HG03457 (cell line): ENCODE data around the gene CES4A.
"Not testable (repeated sequence)": the region's sequence is repeated elsewhere in the genome, so short reads cannot be mapped to it uniquely, and the experiment has no call there.

Experiments used
- ATAC-seq: cut with Tn5 transposase; IDR thresholded peaks from one replicate; pipeline ENCODE4 v1.9.1; 2021; ENCODE audit warnings: moderate number of reproducible peaks; ENCODE audit not compliant: unreplicated experiment

The CES4A gene

DNA sequence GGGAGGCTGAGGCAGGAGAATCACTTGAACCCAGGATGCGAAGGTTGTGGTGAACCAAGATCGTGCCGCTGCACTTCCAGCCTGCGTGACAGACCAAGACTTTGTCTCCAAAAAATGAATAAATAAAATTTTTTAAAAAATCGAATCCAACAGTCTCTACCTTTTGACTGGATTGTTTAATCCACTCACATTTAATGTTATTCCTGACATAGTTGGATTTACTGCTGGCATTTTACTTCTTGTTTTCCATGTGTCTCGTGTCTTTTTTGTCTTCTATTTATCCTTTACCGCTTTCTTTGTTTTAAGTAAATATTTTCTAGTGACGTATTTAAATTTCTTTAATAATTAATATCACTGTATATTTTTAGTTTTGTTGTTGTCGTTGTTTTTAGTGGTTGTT, 5.4 kb upstream of the CES4A start:
- ATAC-seq = no peak

DNA sequence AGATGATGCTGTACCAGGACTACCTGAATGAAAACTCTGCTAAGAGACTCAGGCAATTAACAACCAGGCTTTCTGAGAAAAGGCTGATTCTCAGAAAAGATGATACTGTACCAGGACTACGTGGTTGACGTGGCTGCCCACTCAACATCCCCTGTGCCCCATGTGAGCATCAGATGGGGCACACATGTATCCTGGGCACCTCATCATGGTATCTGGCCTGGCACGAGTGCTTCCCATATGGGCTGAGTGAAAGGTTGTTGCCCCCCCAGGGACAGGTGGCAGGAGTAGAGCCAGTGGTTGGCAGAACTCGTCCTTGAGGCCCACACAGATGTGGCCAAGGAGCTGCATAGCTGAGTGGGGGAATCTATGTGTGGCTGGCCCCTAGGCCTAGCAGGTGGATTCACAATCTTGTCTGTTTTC, 3.5 kb upstream of the CES4A start:
- no peak for ATAC-seq

DNA sequence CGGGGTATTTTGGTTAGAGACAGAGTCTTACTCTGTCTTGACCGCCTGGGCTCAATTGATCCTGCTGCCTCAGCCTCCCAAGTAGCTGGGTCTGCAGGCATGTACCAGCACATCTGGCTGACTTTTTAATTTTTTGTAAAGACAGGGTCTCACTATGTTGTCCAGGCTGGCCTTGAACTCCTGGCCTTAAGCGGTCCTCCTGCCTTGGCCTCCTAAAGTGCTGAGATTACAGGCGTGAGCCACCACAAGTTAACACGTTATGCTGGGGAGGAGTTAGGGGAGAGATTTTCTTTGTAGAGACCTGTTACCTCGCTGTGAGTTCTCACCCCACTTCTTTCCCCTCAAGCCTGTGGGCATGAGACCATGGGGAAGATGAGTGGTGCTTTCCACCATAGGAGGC, 1.8 kb upstream of the CES4A start:
- no peak for ATAC-seq

DNA sequence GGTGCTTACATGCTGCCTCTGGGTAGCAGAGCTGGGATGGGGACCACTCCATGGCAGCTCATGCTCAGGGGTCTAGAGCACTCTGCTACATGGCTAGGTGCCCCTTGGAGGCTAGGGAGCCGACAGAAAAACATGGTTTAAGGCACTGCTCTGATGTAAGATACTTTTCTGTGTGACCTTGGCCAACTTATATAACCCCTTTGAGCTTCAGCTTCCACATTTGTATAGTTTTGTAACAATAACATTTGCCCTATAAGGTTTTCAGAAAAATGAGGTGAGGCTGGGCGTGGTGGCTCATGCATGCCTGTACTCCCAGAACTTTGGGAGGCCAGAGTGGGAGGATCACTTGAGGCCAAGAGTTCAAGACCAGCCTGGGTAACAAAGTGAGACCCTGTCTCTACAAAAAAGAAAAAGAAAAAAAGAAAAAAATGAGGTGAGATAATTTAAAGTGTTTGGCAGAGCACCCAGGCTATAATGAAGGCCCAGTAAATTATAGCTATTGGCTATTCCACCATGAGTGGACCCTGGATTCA, 3.2 kb downstream of the CES4A start:
- no peak for ATAC-seq

DNA sequence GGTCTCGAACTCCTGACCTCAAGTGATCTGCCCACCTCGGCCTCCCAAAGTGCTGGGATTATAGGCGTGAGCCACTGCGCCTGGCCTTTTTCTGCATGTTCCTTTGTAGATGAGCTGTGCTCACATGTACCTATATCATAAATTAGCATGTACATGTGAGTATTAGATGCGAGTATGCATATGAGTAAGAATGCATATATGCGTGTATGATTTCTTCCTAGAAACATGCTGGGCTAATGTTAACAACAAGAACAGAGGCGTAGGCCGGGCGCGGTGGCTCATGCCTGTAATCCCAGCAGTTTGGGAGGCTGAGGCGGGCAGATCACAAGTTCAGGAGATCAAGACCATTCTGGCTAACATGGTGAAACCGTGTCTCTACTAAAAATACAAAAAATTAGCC, 5.2 kb downstream of the CES4A start:
- not testable (repeated sequence) for ATAC-seq

DNA sequence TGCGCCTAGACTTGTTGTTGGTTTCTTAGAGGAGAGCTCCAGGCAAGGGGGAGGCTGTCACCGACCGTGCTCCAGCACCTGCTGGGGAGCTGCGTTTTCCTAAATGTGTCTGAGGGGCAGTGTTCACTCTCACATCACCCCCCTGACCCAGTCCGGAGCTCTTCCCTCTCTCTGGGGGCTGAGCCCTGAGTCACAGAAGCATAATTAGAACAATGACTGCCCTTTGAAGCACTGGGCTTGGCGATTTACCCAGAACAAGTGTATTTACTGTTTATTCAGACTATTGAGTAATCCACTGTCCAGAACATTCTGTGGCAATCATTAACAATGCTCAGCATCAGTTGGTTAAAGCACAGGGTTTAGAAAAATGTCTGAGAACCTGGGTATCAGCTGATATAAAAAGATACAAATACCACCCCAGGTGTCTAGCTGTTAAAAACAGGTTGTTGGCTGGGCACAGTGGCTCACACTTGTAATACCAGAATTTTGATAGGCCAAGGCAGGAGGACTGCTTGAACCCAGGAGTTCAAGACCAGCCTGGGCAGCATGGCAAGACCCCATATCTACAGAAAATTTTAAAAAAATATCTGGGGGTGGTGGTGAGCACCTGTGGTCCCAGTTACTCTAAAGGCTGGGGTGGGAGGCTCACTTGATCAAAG, 8.1 kb downstream of the CES4A start:
- ATAC-seq = no peak

DNA sequence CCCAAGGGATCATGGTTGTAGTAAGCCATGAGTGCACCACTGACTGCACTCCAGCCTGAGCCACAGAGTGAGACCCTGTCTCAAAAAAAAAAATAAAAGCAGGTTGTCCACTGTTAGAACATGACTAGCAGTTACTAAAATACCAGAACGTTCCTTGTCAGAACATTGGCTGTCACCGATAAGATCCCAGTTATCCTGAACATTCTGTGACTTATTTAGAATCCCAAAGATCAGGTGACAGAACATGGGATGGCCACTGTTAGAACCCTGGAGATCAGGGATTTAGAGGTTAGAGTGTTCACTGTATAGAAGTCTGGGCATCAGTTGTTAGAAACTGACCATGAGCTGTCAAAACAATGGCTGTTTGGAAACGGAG, 8.6 kb downstream of the CES4A start:
- ATAC-seq = no peak

DNA sequence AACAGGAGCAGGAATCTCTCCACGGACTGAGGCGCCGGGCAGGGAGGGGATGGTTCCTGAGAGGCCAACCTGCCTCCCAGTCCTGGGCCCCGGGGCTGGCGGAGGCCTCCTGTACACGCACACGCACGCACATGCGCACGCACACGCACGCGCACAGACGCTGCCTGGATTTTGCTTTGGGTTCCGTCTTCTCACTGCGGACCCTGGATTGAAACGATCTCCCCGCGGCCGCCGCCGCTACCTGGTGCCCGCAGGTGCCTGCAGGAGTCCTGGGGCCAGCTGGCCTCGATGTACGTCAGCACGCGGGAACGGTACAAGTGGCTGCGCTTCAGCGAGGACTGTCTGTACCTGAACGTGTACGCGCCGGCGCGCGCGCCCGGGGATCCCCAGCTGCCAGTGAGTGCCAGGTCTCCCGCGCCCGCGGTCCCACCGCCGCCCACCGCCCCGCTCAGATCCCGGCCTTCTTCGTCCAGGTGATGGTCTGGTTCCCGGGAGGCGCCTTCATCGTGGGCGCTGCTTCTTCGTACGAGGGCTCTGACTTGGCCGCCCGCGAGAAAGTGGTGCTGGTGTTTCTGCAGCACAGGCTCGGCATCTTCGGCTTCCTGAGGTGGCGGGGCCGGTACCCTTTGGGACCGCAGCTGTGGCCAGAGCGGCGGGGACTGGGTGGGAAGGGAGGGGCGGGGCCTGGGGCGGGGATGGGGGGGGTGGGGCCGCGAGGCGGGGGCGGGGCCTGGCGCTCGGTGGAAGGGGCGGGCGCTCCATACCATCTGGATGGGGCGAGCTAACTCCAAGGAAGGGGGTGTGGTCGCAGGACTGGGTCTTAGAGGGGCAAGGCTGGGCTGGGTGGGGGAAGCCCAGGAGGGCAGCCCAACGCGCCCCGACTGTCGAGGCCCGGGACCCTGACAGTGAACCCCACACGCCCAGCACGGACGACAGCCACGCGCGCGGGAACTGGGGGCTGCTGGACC, 12.3 kb downstream of the CES4A start:
- no peak for ATAC-seq

DNA sequence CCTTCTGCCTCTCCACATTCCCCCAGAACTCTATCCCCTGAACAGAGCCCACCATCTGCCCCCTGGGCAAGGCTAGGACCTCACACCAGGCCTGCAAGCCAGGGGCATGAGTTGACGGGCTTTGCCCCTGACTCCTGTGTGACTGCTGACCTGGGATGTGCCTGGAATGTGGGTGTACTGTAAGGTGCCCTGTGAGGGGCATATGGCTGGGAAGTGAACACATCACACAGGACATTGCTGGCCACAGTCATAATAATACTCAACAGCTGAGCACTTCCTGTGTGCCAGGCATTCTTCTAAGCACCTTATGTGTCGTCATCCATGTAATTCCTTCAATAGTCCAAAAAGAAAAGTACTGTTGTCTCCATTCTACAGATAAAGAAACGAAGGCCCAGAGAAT, 13.3 kb downstream of the CES4A start:
- no peak for ATAC-seq

DNA sequence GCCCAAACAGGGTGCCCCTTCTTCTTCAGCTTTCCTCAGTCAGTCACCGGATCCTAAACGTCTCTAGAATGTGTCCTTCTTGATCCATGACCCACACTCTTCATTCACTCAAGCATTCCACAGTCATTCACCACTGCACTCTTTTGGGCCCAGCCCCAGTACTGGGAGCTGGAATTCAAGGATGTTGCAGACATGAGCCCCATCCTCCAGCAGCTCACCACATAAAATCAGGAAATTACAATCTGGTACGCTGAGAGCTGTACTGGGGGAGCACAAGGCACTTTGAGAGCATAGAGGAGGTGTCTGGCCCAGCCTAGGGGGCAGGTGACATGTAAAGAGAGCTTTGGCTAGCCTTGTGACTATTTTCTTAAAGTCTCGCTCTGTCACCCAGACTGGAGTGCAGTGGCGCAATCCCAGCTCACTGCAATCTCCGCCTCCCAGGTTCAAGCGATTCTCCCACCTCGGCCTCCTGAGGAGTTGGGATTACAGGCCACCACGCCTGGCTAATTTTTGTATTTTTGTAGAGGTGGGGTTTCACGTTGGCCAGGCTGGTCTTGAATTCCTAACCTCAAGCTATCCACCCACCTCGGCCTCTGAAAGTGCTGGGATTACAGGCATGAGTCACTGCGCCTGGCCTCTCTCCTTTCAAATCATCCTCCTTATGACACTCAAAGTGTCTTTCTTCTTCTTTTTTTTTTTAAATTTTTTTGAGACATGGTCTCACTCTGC, 18.7 kb downstream of the CES4A start:
- ATAC-seq = no peak

DNA sequence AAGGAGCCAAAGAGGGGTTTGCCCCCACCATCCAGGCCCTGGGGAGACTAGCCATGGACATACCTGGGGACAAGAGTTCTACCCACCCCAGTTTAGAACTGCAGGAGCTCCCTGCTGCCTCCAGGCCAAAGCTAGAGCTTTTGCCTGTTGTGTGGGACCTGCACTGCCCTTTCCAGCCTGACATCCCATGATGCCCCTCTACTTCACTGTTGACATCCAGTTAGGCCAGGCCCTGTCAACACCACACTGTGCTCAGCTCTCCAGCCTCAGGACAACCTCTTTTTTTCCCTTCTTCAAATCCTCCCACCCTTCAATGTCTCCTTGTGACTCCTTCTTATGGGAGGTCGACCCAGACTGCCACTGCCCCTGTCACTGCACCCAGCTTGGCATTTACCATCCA, 20.8 kb downstream of the CES4A start:
- no peak for ATAC-seq

DNA sequence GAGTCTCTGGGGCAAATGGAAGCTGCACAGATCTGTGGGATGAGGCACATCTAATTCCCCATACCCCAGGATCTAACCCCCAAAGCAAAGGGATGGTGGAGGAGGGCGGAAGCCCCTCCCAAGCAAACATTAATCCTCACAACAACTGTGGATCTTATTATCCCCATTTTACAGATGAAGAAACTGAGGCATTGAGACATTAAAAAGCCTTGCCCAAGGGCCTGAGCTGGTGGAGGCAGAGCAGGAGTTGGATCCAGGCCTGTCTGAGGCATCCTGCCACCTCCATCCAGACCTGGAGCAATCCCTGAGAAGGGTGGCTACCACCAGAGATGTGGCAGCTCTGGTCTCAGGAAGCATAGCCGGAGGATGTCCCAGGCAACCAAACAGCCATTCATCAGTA, 22.9 kb downstream of the CES4A start:
- ATAC-seq = no peak

DNA sequence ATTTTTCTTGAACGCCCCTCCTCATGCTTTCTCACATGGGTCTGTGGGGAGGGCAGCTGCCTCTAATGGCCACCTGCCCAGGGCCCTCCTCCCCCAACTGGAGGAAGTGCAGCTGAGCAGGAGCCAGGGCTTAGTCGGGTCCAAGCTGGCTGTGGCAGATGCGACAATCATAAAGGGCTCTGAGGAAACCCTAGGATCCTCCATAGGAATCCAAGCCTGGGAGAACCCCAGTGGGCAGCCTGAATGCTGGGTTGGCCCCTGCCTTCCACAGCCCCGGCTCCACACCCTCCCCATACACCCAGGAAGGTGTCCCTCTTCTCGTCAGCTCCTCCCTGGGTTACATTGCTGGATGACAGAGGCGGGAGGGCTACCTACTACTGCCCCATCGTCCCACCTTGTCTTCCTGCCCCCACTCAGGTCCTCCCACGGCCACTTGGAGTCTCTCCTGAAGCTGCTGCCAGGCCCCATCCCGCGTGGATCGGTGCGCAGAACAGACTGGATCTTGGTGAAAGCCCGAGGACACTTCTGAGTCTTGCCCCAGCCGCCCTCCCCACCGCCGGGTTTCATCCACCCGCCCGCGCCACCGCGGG, 24.9 kb downstream of the CES4A start:
- ATAC-seq = no peak

DNA sequence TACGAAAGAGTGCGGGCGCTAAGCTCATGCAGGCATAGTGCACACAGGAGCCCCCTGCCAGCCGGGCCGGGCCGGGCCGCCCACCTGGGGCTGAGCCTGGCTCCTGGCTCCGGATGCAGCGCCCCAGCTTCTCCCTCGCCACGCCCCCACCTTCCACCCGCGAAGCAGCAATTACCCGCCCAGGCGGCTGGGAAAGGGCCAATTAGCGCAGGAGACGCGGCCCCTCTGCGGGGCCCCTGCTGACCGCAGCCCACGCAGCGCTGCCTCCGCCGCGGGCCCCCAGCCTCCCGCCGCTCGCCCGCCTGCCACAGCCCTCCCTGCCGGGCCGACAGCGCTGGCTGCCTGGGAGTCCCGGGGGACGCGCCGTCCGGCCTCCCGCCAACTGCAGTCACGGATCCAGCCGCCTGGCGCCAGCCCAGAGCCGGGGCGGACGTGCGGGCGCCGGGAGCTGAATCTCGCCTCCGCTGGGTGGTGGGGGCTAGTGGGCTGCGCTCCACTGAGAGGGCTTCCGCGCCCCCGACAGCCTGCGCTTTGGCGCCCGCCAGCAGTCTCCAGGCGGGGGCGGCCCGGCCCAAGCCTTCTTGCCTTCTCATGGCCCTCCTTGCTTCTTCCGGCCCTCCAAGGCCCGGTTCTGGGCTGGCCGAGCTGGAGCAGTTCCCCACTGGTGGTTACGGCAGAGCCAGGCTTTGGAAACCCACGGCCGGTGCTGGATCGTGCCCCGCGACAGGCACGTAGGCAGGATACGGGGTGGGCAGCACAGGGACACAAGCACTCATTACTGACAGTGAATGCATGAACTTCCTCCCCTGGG, 25.6 kb downstream of the CES4A start:
- no peak for ATAC-seq

DNA sequence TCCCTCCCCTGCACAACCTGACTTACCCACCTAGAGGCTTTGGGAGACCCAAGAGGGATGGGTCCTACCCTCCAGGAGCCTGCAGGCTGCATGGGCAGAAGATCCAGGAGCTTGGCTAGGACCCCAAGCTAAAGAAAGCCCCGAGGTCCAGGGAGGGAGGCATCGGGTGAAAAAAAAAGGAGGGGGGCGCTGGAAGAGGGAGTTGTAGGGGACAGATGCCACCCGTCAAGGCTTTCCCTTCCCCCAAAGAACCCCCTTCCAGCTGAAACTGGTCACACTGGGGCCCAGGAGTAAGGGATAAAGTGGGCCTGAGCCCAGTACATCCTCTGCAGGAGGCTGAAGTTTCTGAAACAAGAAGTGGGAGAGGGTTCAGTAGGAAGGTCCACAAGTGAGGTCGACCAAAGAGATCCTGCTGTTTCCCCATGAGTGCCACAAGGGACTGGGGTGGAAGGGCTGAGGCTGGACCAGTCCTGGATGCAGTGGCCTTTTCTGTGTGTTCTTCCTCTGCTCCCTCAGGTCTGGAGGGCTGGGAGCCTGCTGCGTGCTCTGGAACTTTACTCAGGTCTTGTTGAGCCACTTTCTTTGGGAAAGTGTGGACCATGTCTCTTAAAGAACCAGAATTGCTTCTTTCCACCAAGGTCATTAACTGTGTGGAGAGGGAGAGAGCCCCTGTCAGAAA, 26.4 kb downstream of the CES4A start:
- no peak for ATAC-seq

DNA sequence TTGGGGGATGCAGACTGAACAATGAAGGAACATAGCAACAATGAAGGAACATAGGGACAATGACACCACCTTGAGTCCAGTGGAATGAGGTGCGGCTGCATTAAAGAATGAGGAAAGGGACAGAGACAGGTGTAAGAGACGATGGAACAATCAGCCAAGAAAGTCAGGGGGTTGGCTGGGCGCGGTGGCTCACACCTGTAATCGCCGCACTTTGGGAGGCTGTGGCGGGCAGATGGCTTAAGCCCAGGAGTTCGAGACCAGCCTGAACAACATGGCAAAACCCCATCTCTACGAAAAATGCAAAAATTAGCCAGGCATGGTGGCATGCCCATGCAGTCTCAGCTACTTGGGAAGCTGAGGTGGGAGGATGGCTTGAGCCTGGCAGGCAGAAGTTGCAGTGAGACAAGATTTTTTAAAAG, 26.9 kb downstream of the CES4A start:
- ATAC-seq = no peak

DNA sequence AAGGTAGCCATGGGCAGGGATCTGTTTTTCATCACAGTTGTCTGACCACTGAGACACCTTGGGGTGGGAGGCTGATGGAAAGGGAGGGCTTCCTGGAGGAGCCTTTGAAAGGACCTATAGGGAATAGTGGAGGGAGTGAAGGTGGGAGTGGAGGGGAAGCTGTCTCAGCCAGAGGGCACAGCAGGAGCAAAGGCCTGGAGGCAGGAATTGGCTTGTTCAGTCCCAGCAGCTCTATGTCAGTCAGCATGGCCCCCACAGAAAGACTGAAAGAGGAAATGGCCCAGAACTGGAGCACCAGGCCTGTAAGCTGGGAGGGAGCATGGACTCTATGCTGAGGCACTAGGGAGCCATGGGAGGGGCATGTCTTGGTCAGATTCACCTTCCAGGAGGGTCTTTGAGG, 27.8 kb downstream of the CES4A start:
- no peak for ATAC-seq

DNA sequence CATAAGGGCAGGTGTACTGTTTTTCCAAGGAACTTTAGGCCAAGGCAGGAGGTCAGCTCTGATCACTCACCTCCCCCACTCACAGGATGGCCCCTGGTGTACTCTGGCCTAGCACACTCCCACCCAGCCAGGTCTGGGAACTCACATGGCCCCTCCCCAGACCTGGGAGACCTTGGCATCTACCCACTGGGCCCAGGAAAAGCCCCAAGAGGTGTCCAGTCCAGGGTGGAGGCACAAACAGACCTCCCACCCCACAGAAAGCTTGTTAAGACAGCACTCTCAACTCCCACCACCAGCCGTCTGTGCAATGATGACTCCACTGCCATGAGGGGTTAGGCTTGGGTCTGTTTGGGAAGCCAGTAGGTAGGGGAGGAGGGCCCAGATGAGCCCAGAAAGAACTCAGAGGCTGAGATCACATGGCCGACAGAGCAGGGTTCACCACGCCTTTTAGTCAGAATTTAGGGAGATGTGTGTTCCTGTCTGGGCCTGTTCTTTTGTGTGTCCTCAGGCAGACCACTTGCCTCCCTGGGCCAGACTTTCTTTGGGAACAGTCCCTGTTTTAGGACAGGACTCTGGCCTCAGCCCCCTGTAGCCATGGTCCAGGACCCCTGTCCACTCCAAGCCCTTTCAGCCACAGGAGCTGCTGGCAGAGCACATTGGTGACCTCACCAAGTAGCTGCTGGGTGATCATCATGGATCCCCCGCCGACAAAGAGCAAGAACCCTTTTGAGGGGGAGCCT, 28.5 kb downstream of the CES4A start:
- no peak for ATAC-seq

DNA sequence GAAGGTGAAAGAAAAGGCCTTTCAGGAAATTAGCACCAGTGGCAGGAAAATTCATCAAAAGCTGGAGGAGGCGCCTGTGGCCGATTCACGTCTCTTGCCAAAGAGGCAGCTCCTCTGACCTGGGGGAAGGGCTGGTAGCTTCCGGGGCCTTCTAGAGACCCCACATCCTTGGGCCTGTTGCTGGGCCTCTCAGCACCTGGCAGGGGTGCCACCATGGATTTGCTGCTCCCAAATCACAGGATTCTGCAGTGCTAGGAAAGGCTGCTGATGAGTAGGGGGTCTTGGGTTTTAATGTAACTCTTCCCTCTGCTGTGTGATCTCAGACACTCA, 29.0 kb downstream of the CES4A start:
- ATAC-seq = no peak
